ENCODE results near the gene FGF3.

FGF3 gene

DNA sequence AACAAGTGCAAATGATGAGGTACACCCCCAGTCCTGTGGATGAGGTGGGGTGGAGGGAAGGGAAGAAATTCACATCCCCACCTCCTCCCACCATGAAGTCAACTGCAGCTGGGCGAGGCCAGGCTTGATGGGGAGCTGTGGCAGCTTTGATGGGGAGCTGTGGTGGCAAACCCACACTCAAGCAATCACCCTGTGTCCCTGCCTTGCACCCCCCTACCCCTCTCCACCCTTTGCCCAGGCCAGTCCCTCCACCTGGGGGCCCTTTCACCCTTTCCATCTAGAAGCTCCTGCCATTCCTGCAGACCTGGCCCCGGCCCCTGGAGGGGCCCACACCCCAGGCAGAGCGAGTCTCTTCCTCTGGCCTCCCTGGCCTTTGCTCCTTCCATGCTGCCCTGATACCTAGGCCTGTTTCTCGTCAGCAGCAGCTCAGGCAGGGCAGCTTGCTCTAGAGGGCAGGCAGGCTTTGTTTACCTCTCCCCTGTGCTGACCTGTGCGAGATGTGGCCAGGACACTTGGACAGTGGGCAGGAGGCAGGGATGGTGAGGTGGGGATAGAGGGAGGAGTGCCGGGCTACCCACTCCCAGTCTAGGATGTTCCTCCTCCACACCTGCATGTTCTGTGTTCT, 4.5 kb upstream of the FGF3 start:
- H3K4me3 ChIP-seq (ENCODE audit: low read length): no peak overlapping the region
- TF ChIP-seq ZNF274 (IDR thresholded peaks at IDR 0.05; ENCODE audit: low read depth, low read length): no peak

DNA sequence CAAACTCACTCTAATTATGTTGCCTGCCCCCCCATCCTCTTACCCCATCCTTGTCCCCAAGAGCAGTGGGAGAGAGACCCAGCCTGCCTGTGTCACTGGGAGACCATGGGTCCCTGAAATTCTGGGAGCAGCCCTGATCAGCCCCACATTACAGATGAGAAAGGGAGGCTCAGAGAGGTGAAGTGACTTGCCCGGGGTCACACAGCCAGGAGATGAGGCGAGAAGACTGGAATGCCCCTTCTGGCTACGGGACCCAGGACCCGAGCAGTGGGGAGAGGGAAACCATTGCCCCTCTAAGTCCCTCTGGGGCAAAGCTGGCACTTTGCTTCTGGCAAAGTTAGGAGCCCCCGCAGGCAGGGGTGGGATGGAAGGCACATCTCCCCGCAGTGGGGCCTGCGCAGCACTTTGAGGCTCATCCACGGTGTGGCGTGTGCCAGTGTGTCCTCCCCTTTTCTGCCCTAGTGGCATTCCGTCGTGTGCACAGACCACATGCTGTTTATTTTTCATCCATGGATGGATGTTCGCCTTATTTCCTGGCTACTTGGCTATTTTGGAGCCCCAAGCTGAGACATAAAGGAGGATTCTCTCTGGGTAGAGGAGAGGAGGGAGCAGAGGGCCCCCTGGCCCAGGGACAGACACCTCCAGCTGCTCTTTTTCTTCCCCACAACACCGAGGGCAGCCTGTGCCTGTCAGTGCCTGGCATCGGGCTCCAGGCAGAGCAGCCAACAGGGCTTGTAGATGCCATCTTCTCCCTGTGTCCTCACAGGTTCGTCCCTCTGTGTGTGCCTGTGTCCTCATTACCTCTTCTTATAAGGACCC, 3.7 kb upstream of the FGF3 start:
- H3K4me3 ChIP-seq (ENCODE audit: low read length): no peak overlapping the region
- TF ChIP-seq ZNF274 (IDR thresholded peaks at IDR 0.05; ENCODE audit: low read depth, low read length): no peak

DNA sequence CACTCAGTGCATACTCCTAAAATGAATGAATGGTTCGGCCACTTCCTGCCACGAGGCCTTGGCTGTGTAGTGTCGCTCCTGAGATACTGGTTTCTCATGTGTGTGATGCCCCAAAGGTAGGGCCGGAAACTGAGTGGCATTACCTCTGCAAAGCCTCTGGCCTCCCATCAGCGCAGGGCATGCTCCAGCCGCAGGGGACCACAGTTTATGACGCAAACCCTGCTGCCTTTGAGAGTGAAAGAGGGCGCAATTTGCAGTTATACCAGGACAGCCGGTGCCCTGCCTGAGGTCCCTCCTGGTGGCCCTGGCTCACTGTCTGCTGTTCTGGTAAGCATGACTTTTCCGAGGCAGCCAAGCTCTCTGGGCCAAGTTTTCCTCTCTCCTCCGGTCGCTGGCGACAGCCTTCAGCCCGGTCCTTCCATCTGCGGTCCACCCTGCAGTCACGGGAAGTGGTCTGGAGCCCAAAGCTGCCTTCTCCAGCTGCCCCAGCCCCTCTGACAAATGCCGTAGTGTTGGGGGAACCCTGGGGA, 2.4 kb upstream of the FGF3 start:
- H3K4me3 ChIP-seq (ENCODE audit: low read length): no peak overlapping the region
- TF ChIP-seq ZNF274 (IDR thresholded peaks at IDR 0.05; ENCODE audit: low read depth, low read length): no peak

DNA sequence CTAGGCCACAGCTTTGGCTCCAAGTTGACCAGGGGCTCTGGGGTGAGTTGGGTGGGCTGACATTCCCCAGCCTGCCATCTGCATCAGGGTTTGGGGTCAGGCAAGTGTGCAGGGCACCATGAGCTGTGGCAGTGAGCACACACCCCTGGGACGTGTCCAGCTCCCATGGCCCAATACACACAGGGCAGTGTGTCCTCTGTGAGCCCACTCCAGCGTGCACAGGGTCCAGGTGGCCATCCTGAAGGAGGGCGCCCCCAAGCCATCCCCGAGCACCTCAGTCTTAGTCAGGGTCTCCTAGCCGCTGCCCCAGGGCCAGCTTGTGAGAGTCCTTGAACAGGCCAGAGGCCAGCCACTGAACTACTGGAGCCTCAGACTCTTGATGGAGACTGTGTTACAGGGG, 1.2 kb upstream of the FGF3 start:
- no peak overlapping the region for H3K4me3 ChIP-seq (ENCODE audit: low read length)

DNA sequence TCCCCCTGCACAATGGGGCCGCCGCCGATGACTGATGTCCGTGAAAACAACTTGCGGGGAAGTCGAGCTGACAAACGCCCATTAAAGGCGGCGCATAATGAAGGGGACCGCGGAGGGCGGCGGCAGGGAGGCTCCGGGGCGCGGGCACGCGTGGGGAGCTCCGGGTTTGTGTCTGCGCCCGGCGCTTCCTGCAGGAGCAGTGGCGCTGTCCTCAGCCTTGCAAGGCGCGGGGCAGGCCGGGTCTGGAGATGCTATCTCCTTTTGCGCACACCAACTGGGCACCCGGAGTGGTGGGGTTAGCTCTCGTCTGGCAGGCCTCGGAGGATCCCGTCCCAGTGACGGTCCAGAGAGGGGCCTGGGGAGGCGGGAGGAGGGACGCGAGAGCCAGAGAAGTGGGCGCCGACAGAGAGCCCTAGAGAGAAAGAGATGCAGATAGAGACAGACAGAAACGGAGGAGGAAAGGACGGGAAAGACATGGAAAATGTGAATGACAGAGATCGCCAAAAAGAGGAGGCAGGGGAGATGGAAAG, 390 bp upstream of the FGF3 start:
- no peak for TF ChIP-seq ZNF274 (IDR thresholded peaks at IDR 0.05; ENCODE audit: low read depth, low read length)
- no peak overlapping the region for H3K4me3 ChIP-seq (ENCODE audit: low read length)

More for the DNA sequence above, 1.2 kb upstream of the FGF3 start:
- TF ChIP-seq ZNF274 (IDR thresholded peaks at IDR 0.05; ENCODE audit: low read depth, low read length): no peak

DNA sequence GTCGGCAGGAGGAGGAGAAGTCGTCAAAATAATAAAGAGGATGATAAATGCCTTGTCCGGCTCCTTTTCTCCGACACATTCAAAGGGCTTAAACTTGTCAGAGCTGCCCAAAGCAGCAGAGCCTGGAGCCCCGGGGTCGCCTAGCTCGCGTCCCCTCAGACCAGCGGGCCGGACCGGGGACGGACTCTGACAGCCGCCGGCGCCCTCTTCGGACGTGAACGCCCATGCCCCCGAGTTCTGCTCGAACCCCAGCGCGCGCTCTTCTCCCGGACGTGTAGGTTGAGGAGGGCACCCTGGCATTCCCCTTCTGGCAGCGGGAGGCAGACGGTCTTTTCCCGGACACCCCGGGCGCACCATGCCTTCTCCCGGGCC, 999 bp downstream of the FGF3 start:
- no peak overlapping the region for H3K4me3 ChIP-seq (ENCODE audit: low read length)
- no peak for TF ChIP-seq ZNF274 (IDR thresholded peaks at IDR 0.05; ENCODE audit: low read depth, low read length)

DNA sequence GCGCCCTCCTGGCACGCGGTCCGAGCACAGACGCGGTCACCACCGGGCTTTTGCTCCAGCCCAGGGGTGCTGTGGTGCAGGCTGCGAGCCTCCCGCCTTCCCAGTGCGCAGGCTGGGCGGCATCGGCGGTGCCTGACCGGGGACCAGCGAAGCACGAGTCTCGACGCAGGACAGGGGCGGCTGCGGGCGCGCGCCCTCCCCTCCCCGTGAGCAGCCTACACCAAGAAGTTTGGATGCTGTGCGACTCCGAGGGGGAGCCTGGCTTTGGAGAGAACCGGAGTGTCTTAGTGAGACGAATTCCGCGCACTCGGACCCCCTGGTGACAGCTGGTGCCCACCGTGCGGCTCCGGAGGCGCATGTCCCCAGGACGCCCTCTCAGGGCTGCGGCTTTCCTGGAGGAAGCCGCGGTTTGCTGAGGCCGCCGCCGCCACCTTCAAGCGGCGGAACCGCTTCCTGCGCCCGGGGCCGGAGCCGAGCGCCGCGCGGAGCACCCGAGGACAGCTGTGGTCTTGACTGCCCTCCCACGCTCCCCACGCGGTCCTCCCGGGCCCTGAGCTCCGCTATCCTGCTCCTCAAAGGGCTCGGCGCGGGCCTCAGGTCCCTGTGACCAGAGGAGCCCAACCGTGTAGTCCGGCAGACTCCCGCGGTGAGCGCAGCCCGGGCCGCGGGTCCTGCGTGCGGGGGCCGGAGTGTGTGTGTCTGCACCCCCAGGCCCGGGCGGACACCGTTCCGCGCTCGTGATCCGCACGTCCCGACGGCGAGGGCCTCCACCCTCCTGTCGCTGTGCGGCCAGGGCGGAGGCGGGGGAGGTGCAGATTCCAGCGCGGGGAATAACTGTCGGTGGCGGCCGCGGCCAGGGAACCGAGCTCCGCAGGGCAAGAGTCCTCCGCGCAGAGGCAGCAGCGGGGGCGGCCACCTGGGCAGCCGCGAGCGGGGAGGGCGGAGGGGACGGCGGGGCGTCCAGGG, 1.7 kb downstream of the FGF3 start:
- no peak overlapping the region for H3K4me3 ChIP-seq (ENCODE audit: low read length)
- TF ChIP-seq ZNF274 (IDR thresholded peaks at IDR 0.05; ENCODE audit: low read depth, low read length): no peak

DNA sequence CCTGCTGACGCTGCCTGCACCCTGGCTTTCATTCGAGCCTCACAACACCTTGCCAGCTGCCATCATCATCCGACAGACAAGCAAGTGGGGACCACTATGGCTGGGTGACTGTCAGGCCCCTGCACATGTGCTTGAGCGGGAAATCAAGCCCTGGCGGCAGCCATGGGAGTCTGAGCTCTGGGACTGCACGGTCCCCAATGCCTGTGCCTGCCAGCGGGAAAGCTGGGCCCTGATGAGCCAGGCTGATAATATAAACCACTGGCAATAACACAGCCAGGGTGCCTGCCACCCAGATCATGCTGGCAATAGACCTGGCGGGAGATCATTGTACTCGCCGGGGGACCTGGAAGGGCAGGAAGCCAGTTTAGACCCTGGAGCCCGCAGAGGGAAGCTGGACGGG, 2.5 kb downstream of the FGF3 start:
- TF ChIP-seq ZNF274 (IDR thresholded peaks at IDR 0.05; ENCODE audit: low read depth, low read length): no peak
- no peak overlapping the region for H3K4me3 ChIP-seq (ENCODE audit: low read length)

DNA sequence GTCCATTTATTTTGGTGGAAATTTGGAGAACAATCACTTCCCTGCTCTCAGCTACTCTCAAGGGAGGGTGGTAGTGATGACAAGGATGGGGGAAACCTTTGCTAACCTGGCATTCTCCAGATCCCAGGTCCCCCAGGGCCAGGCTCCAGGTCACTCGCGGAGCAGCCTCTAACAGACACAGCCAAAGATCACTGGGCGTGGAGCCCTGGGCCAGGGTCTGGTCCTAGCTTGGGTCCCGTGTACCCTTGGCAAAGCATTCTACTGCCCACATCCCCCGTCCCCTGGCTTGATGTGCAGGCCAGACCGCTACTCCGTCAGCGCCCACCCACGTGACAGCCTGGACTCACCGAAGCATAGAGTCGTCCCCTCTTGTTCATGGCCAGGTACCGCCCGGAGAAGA, 3.2 kb downstream of the FGF3 start:
- no peak for TF ChIP-seq ZNF274 (IDR thresholded peaks at IDR 0.05; ENCODE audit: low read depth, low read length)
- H3K4me3 ChIP-seq (ENCODE audit: low read length): no peak overlapping the region

DNA sequence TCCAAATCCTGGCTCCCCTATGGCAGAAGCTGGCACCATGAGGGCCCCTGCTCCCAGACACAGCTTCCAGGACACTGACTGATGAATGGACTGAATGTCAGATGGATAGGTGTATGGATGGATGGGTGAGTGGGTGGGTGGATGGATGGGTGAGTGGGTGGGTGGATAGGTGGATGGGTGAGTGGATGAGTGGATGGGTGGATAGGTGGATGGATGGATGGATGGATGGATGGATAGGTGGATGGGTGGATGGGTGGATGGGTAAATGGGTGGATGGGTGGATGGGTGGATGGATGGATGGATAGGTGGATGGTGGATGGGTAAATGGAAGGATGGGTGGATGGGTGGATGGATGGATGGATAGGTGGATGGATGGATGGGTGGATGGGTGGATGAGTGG, 4.3 kb downstream of the FGF3 start:
- H3K4me3 ChIP-seq (ENCODE audit: low read length): no peak overlapping the region
- no peak for TF ChIP-seq ZNF274 (IDR thresholded peaks at IDR 0.05; ENCODE audit: low read depth, low read length)

DNA sequence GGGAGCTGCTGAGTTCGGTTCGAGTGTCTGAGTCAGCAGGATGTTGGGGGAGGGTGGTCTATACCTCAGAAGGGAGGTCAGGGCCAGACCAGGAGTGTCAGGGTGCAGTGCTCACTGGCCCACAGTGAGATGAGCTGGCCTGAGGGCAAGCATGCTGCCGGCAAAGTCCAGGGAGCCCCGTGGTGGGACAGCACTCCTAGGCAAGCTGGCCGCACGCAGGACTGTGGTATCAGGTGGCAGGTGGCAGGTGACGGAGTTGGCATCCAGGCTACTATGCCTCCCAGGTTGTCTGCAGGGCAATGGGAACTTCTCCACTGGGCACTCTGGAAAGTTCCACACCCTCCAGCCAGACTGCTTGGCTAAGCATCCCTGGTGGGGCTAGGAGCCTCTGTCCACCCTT, 4.8 kb downstream of the FGF3 start:
- H3K4me3 ChIP-seq (ENCODE audit: low read length): no peak overlapping the region
- TF ChIP-seq ZNF274 (IDR thresholded peaks at IDR 0.05; ENCODE audit: low read depth, low read length): no peak

DNA sequence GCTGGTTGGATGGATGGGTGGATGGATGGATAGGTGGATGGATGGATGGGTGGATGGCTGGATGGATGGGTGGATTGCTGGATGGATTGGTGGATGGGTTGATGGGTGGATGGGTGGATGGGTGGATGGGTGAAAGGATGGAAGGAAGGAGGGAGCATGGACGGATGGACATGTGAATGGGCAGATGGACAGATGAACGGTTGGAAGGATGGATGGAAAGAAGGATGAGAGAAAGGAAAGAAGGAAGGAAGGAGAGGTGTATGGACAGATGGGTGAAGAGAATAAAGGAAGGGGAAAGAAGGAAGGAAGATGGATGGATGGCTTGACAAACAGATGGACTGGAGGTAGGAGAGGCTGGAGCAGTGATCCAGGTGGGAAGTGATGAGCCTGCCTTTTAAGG, 5.4 kb downstream of the FGF3 start:
- TF ChIP-seq ZNF274 (IDR thresholded peaks at IDR 0.05; ENCODE audit: low read depth, low read length): no peak
- no peak overlapping the region for H3K4me3 ChIP-seq (ENCODE audit: low read length)

DNA sequence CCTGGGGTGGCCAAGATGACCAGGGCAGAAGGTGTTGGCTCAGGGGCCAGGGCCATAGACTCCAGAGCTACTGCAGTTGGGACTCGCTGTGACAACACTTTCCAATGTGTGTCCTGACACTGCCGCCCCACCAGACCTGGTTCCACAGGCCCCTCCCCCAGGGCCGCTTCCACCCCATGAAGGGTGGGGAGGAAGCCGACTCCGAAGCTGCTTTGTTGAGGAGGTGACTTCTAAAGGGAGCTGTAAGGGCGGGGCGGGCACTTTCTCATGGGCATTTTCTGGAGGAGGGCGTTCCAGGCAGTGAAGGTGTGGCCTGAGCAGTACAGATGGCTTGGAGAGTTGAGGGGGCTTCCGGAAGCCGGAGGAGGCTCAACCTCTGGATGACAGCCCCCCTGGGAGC, 6.3 kb downstream of the FGF3 start:
- no peak for TF ChIP-seq ZNF274 (IDR thresholded peaks at IDR 0.05; ENCODE audit: low read depth, low read length)
- no peak overlapping the region for H3K4me3 ChIP-seq (ENCODE audit: low read length)

DNA sequence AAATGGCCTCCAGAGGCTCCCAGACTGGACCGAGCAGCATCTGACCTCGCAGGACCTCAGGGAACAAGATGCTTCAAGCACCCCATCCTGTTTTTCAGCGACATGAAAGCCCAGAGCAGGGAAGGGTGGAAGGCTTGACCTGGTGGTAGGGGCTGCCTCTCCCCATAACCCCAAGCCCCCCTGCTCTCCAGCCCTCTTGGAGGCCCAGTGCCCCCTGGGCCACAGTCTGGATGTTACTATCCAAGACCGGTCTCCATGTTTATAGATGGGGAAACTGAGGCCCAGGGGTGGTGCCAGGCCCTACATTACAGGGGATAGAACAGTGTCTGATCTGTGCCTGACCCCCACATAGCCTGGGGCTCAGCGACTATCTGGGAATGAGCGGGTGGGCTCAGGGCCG, 7.0 kb downstream of the FGF3 start:
- no peak for TF ChIP-seq ZNF274 (IDR thresholded peaks at IDR 0.05; ENCODE audit: low read depth, low read length)
- H3K4me3 ChIP-seq (ENCODE audit: low read length): no peak overlapping the region
